ENCODE data around the gene TACR2.

DNA sequence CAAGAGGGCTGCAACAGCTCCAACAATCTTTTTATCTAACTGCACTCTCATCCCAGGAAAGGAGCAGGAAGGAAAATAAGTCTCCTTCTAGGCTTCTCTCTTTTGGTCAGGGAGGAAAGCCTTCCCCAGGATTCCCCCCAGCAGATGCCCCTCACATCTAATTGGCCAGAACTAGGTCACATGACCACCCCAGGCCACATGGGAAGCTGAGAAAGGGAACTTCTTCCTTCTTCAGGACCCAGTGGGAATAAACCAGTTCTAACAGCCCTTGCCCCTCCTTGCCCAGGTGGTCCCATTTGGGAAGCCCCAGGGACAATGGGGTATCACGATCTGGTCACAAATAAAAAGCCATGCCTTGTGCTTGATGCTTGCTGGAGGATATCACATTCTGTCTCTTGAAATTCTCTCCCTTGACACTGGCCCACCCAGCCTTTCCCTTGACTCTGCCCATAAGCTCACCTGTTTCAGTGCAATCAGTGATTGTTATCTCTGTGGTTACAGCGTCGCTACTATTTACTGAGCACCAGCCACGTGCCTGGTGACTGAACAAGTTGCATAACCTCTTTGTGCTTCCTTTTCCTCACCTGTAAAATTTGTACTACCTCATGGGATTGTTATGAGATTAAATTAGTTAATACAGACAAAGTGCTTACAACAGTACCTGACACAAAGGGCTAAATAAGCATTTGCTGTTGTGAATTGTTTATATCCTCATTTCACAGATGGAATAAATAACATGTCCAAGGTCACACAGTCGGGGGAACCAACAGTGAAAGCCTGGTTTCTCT, 9.0 kb upstream of the TACR2 start:
- no peak for TF ChIP-seq EZH2phosphoT487 (IDR thresholded peaks at IDR 0.05; ENCODE audit: low read depth)
- TF ChIP-seq, protein P1, sequence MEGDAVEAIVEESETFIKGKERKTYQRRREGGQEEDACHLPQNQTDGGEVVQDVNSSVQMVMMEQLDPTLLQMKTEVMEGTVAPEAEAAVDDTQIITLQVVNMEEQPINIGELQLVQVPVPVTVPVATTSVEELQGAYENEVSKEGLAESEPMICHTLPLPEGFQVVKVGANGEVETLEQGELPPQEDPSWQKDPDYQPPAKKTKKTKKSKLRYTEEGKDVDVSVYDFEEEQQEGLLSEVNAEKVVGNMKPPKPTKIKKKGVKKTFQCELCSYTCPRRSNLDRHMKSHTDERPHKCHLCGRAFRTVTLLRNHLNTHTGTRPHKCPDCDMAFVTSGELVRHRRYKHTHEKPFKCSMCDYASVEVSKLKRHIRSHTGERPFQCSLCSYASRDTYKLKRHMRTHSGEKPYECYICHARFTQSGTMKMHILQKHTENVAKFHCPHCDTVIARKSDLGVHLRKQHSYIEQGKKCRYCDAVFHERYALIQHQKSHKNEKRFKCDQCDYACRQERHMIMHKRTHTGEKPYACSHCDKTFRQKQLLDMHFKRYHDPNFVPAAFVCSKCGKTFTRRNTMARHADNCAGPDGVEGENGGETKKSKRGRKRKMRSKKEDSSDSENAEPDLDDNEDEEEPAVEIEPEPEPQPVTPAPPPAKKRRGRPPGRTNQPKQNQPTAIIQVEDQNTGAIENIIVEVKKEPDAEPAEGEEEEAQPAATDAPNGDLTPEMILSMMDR (IDR thresholded peaks at IDR 0.05; ENCODE audit: low read depth, low read length), result no peak
